ENCODE data around the gene CYP3A5.

The CYP3A5 gene

DNA sequence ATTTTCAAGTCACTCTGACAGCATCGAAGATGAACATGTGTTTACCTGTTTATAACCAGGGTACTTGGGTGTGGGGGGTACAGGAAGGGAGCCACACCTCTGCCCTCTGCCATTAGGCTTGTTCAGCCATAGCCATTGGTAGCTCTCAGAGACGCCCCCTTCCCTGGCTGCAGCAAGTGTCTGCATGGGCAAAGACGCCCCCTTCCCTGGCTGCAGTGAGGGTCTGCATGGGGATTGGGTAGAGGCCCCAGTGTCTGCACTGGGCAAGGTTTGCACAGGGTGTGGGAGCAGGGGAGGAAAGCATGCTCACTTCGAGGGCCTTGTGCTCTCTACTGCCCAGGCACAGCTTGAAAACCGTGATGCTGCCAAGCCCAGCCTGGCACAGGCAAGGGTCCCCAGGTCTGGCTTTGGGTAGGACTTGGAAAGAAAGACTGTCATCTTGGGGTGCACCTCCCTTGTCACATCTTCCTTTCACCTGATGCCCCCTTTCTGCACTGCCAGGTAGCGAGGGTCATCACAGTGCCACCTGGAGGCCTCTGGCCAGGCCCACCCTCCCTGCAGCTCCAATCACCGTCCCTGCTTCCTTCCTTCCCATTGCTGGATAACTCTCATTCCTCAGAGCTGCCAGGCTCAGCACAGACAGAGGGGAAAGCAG is 78.0 kb downstream of the CYP3A5 start:
- no peak for DNase-seq (ENCODE audit: insufficient read length, low spot score)
- no peak for FAIRE-seq
- TF ChIP-seq CTCF (IDR thresholded peaks at IDR 0.05; ENCODE audit: insufficient read depth, missing control alignments): no peak

GRCh38 chr7:99599836-99600235 is 80.0 kb downstream of the CYP3A5 start:
- DNase-seq (ENCODE audit: insufficient read length, low spot score): no peak
- TF ChIP-seq CTCF (IDR thresholded peaks at IDR 0.05; ENCODE audit: insufficient read depth, missing control alignments): no peak
- FAIRE-seq: no peak
